Adipocyte (in vitro differentiated cells): ENCODE measurements around the gene ZBTB49.

Source experiments
- DNase-seq: peaks from one replicate; pipeline ENCODE4 v3.0.0-alpha.2; 2015; ENCODE audit warnings: low read depth
- H3K27me3 ChIP-seq: replicated peaks from 2 replicates; pipeline ENCODE4 v1.7.0; 2013; ENCODE audit warnings: mild to moderate bottlenecking, low read length, moderate library complexity; ENCODE audit not compliant: control insufficient read depth, insufficient read depth
- H3K36me3 ChIP-seq: 2 replicates; pipeline ENCODE4 v1.7.0; 2013; ENCODE audit warnings: low read length, mild to moderate bottlenecking, moderate library complexity; ENCODE audit not compliant: control insufficient read depth, insufficient read depth, severe bottlenecking
- H3K4me1 ChIP-seq: 2 replicates; pipeline ENCODE4 v1.7.0; 2013; ENCODE audit warnings: mild to moderate bottlenecking, low read length, moderate library complexity; ENCODE audit not compliant: control insufficient read depth, insufficient read depth
- H3K4me3 ChIP-seq: 2 replicates; pipeline ENCODE4 v1.7.0; 2013; ENCODE audit warnings: mild to moderate bottlenecking, low read length, moderate library complexity
- H3K9ac ChIP-seq: 2 replicates; pipeline ENCODE4 v1.7.0; 2013; ENCODE audit warnings: mild to moderate bottlenecking, low read length, moderate library complexity
- H3K9me3 ChIP-seq: 2 replicates; pipeline ENCODE4 v1.7.0; 2013; ENCODE audit warnings: mild to moderate bottlenecking, low read length, moderate library complexity; ENCODE audit not compliant: control insufficient read depth

Gene ZBTB49

DNA sequence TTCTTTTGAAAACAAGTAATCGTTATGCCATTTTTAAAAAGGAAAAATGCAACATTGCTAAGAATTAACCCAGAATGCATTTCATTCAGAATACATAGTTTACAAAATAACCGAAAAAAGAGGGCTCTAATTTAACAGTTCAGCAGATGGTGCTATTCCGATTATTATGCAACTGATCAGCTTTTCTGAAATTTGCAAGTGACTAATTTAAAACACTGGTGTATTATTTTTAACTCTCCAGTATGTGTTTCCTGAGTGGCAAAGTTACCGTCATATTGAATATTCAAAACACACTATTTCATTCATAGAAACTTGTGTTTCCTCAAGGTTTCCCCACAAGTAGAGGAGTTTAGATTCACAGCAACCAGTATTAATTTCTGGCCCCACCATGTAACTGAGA is 21.1 kb downstream of the ZBTB49 start:
- peaks cover 45% of the 10 kb centered on the region for H3K36me3 ChIP-seq

DNA sequence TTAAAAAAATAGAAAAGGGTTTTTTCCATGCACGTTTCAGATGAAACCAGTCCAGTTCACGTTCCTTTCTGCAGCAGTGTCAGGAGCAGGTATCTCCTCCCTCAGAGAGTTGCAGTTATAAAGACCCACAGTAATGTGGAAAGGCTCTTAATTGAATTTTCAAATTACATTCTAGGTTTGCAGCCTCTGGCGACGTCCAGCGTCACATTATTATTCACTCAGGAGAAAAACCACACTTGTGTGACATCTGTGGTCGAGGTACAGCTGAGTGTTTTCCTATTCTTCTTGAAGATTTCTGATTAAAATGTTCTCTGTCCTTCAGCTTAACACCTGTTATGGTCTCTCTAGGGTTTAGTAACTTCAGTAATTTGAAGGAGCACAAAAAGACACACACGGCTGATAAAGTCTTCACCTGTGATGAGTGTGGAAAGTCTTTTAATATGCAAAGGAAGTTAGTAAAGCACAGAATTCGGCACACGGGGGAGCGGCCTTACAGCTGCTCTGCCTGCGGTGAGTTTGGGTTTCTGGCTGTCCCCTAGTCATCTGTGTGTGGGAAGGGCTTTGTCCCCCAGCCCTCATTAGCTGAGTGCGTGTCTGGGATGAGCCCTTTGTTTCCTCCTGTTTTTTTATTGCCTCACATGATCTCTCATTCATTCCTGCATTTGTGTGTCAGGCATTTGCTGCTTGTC is 25.6 kb downstream of the ZBTB49 start:
- DNase-seq = no peak
- H3K9ac ChIP-seq = no peak overlapping the region
- H3K36me3 ChIP-seq = peaks cover 42% of the 10 kb centered on the region

More for the DNA sequence above, 21.1 kb downstream of the ZBTB49 start:
- H3K4me1 ChIP-seq = no peaks in the 10 kb centered on the region
- no peak overlapping the region for H3K9ac ChIP-seq
- H3K9me3 ChIP-seq = no peaks in the 10 kb centered on the region
- DNase-seq = no peak
- H3K27me3 ChIP-seq = no peaks in the 10 kb centered on the region
- no peak overlapping the region for H3K4me3 ChIP-seq

DNA sequence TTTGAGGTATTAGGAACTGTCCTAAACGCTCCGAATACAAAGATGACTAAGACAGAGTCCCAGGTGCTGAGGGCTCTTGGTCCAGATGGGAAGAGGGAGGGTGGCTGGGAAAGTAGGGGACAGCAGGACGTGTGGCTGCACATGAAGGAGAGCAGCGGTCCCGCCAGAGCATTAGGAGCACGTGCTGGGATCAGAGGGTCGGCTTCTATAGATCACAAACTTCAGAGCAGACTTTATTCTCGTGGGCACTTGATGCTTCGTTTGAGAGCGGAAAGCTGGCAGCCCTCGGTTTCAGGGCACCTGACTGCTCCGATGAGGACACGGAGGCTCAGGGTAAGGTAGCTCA is 26.1 kb downstream of the ZBTB49 start:
- Histone ChIP-seq H3K9me3 (no peaks in the 10 kb centered on the region), H3K4me1 (no peaks in the 10 kb centered on the region), H3K36me3 (peaks cover 47% of the 10 kb centered on the region), H3K27me3 (no peaks in the 10 kb centered on the region), H3K9ac (no peak overlapping the region), H3K4me3 (no peak overlapping the region)
- no peak for DNase-seq

More for the DNA sequence above, 25.6 kb downstream of the ZBTB49 start:
- no peaks in the 10 kb centered on the region for H3K9me3 ChIP-seq
- H3K27me3 ChIP-seq = no peaks in the 10 kb centered on the region
- no peaks in the 10 kb centered on the region for H3K4me1 ChIP-seq
- no peak overlapping the region for H3K4me3 ChIP-seq

DNA sequence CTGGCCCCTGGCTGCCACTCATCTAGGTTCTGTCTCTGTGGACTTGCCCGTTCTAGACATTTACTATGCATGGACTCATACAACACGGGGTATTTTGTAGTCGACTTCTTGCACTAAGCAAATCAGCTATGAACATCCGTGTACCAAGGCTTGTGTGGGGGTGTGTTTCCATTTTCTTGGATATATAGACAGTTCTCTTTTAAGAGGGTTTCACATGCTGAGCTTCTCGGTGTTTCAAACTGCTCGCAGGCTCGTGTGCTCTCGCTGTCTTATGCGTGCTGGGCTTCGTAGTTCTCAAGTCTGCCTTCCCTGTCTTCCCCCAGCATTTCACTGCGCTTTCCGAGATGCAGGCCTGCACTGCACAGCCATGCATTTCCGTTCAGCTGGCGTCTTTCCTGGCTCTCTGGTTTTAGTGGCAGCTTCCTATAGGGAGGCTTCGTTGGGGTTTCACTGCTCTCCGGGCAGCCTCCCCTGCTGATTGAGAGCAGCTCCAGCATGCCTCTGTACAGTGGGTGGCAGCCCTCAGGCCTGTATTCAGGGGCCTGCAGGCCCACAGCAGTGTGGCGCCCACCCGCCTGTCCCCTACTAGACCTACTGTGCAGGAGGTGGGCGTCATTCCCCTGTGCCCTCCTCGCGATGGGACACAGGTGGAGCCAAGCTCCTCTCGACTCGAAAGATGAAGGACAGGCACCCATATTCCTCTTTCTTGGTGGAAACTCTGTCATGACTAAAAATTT is 27.6 kb downstream of the ZBTB49 start:
- no peaks in the 10 kb centered on the region for H3K27me3 ChIP-seq
- H3K9ac ChIP-seq = no peak overlapping the region
- no peak overlapping the region for H3K4me3 ChIP-seq
- no peak for DNase-seq
- peaks cover 61% of the 10 kb centered on the region for H3K36me3 ChIP-seq
- H3K4me1 ChIP-seq = no peaks in the 10 kb centered on the region
- no peaks in the 10 kb centered on the region for H3K9me3 ChIP-seq

DNA sequence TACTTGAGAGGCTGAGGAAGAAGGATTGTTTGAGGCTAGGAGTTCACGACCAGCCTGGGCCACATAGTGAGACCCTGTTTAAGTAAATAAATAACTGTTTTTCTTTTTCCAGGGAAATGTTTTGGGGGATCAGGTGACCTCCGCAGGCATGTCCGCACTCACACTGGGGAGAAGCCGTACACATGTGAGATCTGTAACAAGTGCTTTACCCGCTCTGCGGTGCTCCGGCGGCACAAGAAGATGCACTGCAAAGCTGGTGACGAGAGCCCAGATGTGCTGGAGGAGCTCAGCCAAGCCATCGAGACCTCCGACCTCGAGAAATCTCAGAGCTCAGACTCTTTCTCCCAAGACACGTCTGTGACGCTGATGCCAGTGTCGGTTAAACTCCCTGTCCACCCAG is 30.5 kb downstream of the ZBTB49 start:
- Histone ChIP-seq H3K9me3 (no peaks in the 10 kb centered on the region), H3K27me3 (no peaks in the 10 kb centered on the region), H3K4me3 (no peak overlapping the region), H3K4me1 (no peaks in the 10 kb centered on the region), H3K36me3 (peaks cover 40% of the 10 kb centered on the region), H3K9ac (no peak overlapping the region)
- no peak for DNase-seq

DNA sequence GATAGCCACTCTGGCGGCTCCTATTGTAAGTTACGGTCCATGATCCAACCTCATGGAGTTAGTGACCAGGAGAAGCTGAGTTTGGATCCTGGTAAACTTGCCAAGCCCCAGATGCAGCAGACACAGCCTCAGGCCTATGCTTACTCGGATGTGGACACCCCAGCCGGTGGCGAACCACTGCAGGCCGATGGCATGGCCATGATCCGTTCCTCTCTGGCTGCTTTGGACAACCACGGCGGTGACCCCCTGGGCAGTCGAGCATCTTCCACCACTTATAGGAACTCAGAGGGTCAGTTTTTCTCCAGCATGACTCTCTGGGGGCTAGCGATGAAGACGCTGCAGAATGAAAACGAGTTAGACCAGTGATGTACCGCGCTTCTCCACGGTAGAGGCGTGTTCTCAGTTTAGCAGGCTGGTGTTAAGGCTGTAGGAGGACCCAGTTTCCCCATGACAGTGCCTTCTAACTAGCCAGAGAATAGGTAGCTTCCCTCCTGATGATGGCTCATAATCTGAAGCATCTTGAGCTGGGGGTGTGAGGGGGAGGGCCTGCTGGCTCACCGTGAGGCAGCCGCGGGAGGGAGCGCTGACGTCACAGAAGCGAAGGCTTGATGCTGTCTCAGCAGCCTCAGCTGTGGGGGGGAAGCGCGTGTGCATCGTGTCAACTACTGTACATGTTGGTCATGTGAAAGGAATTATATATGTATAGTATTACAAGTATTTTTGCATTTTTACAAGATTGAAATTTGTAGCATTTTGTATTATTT is 31.1 kb downstream of the ZBTB49 start:
- H3K36me3 ChIP-seq = peaks cover 34% of the 10 kb centered on the region
- H3K4me3 ChIP-seq = no peak overlapping the region
- no peak for DNase-seq
- no peak overlapping the region for H3K9ac ChIP-seq
- no peaks in the 10 kb centered on the region for H3K4me1 ChIP-seq
- no peaks in the 10 kb centered on the region for H3K9me3 ChIP-seq
- no peaks in the 10 kb centered on the region for H3K27me3 ChIP-seq

DNA sequence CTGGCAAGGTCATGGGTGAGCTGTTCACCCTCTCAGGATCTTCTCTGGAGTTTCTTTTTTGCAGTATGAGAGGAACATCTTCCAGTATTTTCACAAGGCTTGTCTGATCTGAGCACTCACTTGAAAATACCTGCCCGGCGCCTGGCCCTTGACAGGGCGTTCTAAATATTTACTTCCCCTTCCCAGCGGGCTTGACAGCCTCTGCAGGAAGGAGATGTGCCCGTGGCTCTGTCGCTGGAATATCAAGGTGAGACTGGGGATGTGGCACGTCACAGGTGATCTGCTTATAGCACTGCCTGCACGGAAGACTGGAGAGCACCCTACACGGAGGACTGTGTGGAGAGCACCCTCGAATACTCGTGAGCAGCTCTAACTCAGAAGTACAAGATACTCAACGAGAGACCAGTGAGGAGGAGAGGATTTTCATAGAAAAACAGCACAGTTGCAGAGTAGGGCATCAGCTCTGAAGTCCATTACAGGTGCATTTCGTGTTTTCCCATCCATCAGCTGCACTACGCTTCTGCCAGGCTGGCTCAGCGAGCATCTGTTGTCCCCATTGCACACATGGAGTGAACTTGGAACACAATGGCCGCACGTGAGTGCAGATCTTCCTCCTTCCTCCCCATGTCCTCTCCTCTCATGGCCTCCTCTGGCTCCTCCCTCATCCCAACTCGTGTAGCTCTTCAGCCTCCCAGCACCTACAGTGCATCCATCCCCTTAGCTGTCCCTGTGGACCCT is 32.1 kb downstream of the ZBTB49 start:
- no peak for DNase-seq
- Histone ChIP-seq H3K4me1 (no peaks in the 10 kb centered on the region), H3K9me3 (no peaks in the 10 kb centered on the region), H3K36me3 (peaks cover 28% of the 10 kb centered on the region), H3K4me3 (no peak overlapping the region), H3K27me3 (no peaks in the 10 kb centered on the region), H3K9ac (no peak overlapping the region)

DNA sequence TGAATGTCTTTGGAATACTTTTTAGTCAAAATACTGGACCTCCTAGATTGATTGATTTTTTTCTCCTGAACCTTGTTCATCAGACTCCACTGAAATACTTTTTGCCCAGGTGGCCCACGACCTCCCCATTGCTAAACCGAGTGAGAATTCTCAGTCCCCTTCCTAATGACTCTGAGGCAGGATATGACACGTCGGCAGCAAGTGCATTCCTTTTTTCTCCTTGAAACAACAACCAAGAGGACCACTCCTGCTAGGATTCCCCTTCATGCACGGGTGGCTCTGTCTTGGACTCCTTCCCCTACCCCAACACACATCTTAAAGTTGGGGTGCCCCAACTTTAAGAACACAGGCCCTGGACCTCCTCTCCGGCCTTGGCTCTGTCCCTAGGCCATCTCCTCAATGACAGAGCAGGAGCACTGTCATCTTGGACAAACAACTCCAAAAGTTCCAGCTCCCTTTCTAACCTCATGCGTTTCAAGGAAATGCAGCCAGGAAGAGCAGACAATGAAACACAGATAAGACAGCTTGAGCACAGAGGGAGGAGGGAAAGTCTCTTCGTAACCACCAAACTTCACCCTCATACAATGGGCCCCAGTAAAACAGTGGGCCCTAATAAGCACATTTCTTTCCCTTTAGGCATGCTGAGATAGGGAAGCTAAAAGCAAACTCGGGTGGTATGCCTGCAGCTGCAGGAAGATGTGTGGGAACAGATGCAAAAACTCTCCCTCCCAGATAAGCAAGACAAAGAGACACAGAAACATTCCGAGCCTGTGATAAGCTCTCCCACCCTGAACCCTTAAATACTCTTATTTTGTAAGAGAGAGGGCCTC is 33.9 kb downstream of the ZBTB49 start:
- Histone ChIP-seq H3K36me3 (peaks cover 28% of the 10 kb centered on the region), H3K27me3 (no peaks in the 10 kb centered on the region), H3K9ac (no peak overlapping the region), H3K9me3 (no peaks in the 10 kb centered on the region), H3K4me3 (no peak overlapping the region), H3K4me1 (peaks cover 7% of the 10 kb centered on the region)
- DNase-seq = no peak

DNA sequence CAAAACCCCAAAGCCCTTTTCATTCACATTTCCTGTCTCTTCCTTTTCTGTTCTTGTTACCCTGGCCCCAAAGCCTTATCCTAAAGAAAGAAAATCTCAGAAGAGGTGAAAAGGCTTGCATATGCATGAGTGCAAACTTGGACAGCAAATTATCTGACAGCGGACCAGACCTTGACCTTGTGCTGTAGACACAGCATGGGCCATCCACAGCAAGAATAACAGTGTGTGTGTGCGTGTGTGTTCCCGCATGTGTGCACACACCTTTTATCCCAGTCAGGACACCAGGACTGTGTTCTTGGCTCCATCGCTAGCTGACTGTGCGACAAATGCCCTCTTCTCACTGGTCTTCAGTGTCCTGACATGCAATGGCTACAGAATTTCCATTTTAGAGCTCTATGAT is 35.3 kb downstream of the ZBTB49 start:
- H3K36me3 ChIP-seq = peaks cover 24% of the 10 kb centered on the region
- peaks cover 4% of the 10 kb centered on the region for H3K9me3 ChIP-seq
- peaks cover 7% of the 10 kb centered on the region for H3K4me1 ChIP-seq
- H3K4me3 ChIP-seq = no peak overlapping the region
- H3K9ac ChIP-seq = no peak overlapping the region
- H3K27me3 ChIP-seq = no peaks in the 10 kb centered on the region
- no peak for DNase-seq

DNA sequence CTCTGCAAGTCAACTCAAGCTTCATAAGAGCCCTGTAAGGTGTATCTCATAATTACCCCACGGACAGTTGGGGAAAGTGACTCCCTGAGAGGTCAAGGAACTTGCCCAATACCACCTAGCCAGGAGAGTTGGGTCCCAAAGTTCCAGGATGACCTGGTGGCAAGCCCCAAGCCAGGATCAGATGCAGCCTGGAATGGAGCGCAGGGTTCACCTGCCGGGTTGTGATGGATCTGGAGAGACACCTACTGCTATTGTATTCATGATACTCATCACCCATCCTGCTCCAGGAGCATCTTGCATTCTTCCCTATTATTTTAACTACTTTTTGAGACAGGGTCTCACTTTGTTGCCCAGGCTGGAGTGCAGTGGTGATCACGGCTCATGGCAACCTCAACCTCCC is 36.1 kb downstream of the ZBTB49 start:
- DNase-seq = no peak
- Histone ChIP-seq H3K27me3 (no peaks in the 10 kb centered on the region), H3K4me1 (peaks cover 7% of the 10 kb centered on the region)

More for the DNA sequence above, 36.1 kb downstream of the ZBTB49 start:
- H3K9ac ChIP-seq = no peak overlapping the region
- H3K4me3 ChIP-seq = no peak overlapping the region
- peaks cover 16% of the 10 kb centered on the region for H3K36me3 ChIP-seq
- H3K9me3 ChIP-seq = peaks cover 4% of the 10 kb centered on the region
